Measurements from ENCODE around the gene SIRT3.

The SIRT3 gene

DNA sequence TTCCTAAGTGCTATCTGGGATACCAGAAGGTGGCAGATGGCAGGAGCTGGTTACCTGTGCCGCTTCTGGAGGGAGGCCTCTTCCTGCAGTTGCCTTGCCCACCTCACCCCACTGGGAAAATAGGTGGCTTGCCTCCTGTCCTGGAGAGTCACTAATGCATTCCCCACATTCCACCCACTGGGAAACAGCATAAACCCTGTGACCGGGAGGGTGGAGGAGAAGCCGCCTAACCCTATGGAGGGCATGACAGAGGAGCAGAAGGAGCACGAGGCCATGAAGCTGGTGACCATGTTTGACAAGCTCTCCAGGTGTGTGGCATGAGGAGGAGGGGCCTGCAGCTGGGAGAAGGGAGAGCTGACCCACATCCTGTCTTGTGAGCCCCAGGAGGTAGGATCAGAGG lies 23.0 kb downstream of the SIRT3 start:
- DNase-seq, result no peak

DNA sequence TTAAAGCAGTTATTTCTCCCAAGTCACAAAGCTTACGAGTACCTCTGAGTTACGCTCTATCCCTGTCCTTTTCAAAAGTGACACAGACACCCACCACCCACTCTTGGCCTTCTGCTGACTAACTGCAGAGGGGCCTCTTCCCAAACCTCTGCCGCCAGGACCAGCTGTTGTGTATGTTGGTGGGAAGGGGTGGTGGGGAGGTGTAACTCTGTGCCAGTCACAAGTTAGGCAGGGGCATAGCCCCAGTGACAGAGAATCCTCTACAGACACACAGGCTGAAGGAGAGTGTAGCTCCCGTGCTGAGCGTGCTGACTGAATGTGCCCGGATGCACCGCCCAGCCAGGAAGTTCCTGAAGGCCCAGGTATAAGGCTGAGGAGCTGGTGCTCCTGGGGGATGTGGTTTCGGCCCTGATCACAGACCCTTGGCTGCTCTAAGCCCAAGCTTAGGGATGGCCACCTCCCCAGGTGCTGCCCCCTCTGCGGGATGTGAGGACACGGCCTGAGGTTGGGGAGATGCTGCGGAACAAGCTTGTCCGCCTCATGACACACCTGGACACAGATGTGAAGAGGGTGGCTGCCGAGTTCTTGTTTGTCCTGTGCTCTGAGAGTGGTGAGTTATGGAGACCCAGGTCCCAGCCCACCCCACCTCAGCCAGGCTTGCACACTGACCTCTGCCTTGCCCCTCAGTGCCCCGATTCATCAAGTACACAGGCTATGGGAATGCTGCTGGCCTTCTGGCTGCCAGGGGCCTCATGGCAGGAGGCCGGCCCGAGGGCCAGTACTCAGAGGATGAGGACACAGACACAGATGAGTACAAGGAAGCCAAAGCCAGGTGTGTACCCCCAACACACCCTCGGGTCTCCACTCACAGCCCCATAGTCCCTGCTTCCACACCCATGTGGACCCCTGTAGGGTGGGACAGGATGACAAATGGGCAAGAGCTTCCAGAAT lies 23.7 kb downstream of the SIRT3 start:
- no peak for DNase-seq

DNA sequence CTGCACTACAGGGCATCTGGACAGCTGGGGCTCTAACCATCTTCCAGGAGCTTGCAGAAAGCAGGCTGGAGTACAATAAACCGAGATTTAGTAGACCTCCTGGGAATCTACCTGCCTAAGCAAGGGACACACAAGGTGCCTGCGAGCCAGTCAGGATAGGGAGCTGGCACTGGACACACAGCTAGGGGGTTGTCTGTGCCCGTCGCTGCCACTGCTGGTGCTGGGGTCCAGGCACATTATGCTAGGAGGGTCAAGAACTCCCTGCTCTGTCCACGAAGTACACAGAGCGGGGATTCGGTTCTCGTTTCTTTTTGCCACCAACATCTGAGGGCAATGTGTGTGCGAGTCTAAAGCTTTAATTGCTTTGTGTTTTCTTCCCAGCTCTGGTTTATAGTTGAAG lies 24.4 kb downstream of the SIRT3 start:
- DNase-seq, result no peak

DNA sequence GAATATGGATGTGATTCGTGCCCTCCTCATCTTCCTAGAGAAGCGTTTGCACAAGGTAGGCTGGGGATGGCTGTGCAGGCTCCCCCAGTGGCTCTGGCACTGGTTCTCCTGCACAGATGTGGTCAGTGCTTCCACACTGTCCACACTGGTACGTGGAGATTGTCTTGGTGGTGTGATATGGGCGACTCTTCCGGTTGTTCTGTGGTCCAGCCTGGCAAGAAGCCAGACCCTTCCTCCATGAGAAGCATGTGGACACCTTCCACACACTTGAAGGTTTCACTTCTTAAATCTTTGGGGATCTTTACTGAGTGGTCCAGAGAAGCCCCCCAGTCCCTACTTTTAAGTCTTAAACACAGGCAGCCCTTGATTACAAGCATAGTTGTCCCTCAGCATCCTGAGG lies 24.8 kb downstream of the SIRT3 start:
- no peak for DNase-seq

DNA sequence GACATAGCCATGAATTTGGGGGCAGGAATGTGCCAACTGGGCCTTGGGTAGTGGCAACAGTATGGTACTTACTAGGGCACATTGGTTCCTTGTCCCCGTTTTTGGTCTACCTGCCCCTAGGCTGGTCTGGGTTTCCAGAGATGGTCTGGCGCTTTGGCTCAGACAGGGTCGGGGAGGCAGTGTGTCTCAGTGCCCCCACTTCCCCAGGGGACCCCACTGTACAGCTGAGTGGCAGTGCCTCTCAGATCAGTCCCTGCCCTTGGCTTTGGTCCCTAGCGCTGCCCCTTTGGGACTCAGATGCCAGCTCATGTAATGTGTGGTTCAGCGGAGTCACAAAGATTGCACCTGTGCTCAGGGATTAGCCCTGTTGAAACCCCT lies 25.4 kb downstream of the SIRT3 start:
- no peak for DNase-seq

DNA sequence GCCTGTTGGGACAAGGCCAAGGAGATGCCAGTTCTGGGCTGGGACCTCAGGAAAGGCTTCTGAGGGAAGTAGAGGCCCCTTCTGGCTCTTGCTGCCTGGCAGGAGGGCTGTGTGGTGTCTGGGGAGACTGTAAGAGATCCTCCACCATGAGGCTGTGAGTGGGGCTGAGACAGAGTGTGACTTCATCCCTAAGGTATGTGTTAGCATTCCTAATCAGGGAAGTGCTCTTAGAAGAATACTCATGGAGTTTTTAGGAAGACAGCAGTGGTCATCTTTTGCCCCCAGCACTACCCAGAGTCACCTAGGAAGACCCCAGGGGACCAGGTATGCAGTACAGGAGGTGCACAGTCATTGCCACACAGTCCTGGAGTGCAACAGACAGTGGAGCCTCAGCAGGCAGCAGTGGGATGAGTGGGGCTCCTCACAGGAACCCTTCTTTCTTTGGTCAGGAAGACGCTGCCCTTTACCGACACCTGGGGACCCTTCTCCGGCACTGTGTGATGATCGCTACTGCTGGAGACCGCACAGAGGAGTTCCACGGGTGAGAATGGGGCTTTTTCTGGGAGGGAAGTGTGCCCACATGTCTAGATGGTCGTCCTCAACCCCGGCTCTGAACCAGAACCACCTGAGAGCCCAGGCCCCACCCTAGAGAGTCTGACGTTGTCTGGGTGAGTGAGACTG lies 25.9 kb downstream of the SIRT3 start:
- DNase-seq, result no peak

DNA sequence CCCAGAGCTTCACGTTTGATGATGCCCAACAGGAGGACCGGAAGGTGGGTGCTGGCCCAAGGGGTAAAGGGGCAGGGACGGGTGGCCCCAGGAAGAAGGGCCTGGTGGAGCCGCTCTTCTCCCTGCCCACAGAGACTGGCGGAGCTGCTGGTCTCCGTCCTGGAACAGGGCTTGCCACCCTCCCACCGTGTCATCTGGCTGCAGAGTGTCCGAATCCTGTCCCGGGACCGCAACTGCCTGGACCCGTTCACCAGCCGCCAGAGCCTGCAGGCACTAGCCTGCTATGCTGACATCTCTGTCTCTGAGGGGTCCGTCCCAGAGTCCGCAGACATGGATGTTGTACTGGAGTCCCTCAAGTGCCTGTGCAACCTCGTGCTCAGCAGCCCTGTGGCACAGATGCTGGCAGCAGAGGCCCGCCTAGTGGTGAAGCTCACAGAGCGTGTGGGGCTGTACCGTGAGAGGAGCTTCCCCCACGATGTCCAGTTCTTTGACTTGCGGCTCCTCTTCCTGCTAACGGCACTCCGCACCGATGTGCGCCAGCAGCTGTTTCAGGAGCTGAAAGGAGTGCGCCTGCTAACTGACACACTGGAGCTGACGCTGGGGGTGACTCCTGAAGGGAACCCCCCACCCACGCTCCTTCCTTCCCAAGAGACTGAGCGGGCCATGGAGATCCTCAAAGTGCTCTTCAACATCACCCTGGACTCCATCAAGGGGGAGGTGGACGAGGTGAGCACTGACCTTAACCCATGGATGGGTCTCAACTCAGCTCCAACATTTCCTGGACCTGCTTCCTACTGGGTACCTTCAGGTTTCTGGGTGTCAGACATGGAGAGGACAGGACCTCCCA lies 26.6 kb downstream of the SIRT3 start:
- DNase-seq, result peak; percentile 21

DNA sequence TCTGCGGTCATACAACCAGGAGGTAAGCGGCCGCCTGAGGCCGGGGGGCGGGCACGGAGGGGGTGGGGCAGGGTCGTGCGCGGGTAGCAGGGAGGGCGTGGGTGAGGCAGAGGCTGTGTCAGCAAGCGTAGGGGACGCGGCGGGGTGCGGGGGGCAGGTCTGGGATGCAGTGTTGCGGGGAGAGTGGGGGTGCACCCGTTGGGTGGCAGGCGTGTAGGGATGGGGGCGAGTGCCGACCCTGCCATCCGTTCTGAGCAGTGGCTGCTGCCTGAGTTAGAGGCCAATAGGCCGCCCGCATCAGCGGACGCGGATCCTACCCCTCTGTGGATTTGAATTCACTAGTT lies 27.3 kb downstream of the SIRT3 start:
- DNase-seq, result no peak

DNA sequence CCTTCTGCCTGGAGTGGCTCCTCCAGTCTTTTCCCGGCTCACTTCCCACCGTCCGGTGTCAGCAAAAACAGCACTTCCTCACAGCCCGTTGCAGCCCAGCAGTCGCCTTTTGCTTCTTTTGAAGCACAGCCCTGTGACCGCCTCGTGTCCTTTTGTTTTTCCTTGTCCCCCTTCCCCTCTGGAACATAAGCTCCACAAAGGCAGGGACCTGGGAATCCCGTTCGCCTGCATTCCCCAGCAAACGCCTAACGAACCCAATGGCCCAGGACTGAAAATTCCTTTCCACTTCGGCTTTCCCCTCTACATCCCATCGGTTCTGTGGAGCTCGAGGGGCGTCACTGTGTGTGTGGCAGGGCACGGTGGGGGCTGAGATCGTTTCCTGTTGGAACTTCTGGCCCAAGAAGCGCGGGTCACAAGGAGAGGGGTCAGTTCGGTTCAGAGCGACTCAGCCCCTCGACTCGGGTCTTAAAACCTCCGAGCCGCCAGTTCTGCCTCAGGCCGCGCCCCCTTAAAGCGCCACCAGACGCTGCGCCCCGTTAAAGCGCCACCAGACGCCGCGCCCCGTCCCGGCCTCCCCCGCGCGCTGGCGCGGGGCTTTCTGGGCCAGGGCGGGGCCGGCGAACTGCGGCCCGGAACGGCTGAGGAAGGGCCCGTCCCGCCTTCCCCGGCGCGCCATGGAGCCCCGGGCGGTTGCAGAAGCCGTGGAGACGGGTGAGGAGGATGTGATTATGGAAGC lies 27.8 kb downstream of the SIRT3 start:
- DNase-seq, result peak; percentile 78

DNA sequence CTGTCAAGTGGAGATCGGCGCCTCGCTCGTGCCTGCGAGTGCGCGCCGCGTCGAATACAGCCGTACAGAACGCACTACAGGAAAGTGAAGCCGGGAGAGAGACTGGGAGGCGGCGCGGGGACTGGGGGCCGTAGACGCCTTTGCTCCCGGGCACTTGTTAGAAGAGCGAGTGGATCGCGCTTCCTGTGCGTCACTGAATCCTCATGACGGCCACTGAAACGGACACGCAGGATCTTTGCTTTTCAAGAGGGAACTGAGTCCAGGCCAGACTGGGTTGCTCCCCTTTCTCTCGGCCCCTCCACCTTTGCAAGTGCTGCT lies 28.3 kb downstream of the SIRT3 start:
- DNase-seq, result no peak

DNA sequence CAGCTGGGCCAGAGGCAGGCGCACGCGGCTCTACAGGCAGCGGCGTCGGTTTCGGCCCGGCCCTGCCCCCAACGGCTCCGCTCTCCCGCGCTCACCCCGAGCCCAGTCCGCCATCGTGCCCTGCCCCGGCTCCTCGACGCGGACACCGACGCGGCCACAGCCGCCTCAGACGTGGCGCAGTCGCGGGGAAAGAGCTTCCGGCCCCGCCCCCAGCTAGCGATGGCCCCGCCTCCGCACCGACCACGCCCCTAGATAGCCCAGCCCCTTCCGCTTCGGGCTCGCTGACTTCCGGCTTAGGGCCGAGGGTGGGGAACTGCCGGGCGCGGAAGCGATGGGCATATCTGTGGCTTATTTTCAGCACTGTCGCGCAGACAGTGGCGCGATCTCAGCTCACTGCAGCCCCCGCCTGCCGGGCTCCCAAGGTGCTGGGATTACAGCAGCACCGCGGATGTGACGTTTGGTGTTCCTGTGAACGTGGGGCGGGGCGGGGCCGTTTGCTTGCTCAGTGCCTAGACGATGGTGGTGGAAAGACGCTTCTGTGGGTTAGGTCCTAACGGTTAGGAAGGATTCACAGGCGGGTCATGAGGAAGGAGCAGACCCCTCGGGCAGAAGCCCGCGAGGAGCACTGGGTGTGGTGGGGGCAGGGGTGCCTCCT lies 28.8 kb downstream of the SIRT3 start, which contains the start of the genes BET1L and RIC8A:
TSS of gene BET1L (minus strand) at position 192 of the 655 bp plus-strand sequence. CDS start at position 114, 78 bp downstream.
TSS of gene RIC8A (plus strand) at position 501 of the 655 bp plus-strand sequence. CDS start 1,147 bp downstream, outside the sequence.
- DNase-seq, result peak; percentile 95

DNA sequence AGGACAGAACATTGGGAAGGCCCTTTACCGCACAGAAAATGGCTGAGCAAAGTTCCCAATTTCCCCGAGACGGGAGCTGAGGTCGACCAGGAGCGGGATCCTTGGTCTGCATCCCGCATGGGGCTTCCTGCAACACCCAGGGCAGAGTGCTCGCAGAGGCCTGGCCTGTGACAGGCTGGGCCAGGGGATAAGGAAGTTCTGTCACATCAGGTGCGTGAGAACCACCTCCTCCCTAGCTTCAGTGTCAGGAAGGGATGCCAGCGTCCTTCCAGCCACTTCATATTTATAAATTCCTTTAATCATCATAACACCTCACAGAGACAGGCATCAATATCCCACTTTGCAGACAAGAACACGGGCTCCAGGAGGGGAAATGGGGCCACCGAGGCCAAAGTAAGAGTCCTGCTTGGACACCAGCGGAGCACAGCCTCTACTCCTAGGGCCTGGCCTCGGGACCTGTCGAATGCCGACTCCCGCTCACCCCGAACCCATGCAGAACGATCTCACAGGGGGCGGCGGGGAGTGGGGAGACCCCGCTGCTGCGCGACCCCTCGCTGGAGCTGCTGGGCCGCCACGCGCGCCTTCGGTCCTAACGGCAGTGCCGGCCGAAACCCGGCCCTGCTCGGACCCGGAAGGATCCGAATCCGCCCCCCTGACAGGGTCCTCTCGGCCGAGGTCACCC lies 29.5 kb downstream of the SIRT3 start:
- no peak for DNase-seq

DNA sequence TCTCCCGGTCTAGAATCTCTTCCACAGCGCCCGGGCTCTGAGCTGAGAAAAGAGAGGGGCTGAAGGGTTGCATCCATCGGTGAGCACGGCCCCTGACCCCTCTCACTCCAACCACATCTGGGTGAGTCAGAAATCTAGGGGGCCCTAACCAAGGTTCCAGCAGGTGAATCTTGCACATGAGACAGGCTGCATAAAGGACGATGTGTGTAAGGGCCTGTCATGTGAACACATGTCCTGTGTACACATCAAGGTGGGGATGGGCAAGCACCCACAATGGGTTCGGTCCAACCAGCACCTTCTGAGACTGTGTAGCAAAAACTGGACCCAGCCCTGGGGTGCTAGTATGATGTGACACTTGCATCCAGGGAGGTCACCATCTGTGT lies 30.1 kb downstream of the SIRT3 start:
- DNase-seq, result no peak

DNA sequence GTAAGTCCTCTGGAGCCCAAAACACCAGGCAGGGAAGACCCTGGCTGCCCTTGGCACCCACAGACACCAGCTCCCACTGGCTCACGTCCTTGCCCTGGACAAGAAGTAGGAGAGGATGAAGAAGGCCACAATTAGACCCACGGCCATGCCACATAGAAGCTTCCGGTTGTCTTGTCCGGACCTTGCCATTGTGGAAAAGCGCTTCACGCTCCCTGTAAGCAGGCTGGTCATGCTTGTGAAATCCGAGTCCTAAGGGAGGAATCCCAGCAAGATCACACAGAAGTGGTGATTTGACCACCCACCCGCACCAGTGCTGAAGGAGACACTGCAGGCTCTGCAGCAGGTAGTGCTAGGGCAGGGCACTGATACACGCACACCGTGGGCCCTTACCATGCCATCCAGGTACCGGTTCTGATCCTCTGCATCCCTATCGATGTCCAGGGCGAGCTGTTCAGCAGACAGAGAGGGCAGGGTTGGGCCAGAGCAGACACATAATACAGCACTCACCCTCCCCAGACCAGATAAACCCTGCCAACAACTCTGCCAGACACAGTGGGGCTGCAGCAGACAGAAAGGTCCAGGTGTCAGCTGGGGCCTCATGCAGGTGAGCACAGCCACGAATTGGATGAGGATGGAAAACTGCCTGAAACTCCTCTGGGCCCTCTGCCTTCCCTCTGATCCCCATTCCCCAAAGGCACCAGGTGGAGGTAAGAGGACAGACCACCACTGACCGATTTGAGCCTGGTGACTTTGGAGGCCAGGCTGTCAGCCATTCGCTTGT lies 30.7 kb downstream of the SIRT3 start:
- DNase-seq, result no peak

DNA sequence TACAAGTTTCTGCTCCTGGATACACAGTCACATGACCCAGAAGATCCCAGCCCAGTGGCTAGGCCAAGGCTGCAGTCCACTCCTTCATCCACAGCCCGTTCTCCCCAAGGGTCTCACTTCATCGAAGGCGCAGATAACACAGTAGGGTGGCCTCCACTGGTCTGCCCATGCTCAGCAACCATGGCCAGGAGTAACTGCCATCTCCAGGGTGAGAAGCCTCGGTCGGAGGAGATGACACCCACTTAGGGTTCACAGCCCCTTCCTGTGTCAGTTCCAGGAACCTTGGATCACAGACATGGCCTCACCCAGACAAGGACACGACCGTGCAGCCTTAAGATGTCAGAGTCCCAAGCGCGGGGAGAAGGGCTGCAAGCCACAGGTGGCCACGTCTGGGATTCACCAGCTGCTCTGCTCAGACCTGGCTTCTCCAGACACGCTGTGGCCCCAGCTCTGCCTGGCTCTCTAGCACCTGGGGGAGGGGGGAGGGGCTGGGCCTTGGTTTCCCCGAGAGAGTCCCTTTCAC lies 31.5 kb downstream of the SIRT3 start:
- DNase-seq, result no peak

DNA sequence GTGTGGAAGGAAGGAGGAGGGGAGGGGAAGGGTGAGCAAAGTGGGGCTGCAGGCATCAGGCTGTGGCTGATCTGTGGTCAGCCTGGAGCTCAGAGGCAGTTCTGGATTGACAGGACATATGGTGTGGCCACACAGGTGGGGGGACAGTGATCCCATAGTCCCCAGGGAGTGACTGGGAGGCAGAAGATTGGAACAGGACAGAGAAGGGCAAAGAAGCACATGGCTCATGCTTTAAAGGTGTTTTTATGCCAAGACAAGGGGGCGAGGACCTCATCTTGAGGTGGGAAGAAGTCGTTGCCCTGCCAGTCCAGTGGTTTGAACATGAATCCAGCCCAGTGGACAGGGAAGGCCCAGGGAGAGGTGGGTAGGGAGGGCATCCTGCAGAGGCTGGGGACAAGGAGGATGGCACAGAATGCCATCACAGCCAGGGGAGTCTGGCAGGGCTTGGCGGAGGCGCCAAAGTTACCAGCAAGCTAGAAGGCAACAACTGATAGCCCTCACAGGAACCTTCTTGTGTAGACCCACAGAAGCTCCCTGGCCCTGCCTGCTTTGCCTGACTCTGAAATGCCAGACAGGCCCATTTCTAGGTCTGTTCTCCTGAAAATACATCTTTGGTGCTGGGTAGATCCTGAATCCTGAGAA lies 32.1 kb downstream of the SIRT3 start:
- DNase-seq, result no peak

DNA sequence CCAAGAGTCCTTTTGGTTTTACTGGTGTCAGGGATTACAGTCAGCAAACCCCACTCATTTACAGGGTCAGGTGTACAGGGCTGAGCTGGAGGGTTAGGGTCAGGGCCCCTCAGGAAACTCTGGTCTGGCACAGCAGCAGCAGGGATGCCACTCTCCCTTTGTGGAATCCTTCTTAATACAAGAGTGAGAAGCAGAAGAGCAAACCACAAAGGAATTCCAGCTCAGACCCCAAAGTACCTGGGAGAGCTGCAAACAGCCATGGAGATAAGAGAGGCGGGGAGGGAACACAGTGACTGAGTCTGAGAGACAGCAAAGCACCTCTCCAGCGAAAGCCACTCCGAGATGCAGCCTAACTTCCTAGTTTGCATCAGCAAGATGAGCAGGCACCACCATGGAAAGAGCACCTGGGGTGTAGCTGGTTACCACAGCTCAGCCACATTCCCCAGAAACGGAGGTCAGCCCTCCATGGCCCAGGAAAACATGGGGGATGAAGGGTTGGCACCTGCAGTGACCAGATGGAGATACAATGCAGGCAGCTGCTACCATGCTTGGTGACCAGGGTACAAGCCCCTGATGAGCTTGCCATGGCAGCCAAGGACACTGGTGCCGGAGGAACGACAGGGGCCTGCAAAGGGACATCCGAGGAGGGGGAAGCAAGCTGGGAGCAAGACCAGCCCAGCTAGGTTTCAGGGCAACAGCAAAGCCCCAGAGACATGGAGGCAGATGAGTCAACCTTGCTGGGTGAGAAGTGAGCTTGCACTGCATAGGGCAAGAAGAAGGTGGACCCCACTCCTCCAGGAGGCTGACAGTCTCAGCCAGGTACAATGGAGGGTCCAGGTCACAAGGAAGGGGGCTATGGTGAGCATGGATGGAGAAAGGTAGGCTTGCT lies 32.8 kb downstream of the SIRT3 start:
- DNase-seq, result no peak

DNA sequence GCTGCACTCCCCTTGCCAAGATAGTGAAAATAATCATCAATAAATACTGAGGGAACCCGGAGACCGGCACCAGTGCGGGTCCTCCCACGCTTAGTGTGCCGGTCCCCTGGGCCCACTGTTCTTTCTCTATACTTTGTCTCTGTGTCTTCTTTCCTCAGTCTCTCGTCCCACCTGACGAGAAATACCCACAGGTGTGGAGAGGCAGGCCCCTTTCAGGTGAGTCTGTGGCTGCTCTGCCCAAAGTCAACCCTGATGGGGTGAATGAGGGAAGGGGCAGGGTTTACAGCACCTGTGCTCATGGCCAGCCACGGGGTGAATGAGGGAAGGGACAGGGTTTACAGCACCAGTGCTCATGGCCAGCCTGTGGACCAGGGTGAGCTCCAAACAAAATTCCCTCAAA lies 33.7 kb downstream of the SIRT3 start:
- no peak for DNase-seq

DNA sequence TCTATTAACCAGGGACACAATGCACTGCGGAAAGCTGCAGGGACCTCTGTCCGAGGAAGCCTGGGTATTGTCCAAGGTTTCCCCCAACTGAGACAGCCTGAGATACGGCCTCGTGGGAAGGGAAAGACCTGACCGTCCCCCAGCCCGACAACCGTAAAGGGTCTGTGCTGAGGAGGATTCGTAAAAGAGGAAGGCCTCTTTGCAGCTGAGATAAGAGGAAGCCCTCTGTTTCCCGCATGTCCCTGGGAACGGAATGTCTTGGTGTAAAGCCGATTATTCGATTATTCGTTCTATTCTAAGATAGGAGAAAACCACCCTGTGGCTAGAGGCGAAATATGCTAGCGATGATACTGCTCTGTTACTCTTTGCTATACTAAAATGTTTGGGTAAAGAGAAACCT lies 34.2 kb downstream of the SIRT3 start:
- DNase-seq, result no peak

Measured in RPMI8226 (cell line).